ENCODE data around the gene KCNQ1. TPM values are rescaled to one million over a fixed set of nuclear protein-coding genes. Genes with fewer than 3 reads are reported as not detected.

Gene KCNQ1
- total and polyA plus RNA-seq, 2 experiments from 2014 or later: 0.45 to 0.87 TPM

GRCh38 chr11:2586087-2586792 lies 141.4 kb downstream of the KCNQ1 start:
- Histone ChIP-seq H2AFZ (no peak overlapping the region), H3K27ac (ENCODE audit: low read depth) (no peak overlapping the region), H3F3A (replicated peaks; ENCODE audit: low read depth) (no peaks in the 10 kb centered on the region), H3K36me3 (ENCODE audit: insufficient read depth) (no peaks in the 10 kb centered on the region), H4K20me1 (replicated peaks; ENCODE audit: insufficient read depth) (no peaks in the 10 kb centered on the region), H3K4me3 (no peak overlapping the region), H3K4me2 (no peak overlapping the region), H3K4me1 (ENCODE audit: insufficient read depth) (no peaks in the 10 kb centered on the region), H3K9me2 (ENCODE audit: insufficient read depth) (no peaks in the 10 kb centered on the region), H3K27me3 (ENCODE audit: insufficient read depth) (peaks cover 72% of the 10 kb centered on the region), H3K79me2 (replicated peaks; ENCODE audit: insufficient read depth) (no peaks in the 10 kb centered on the region)
- no peak overlapping the region for H3K27ac Mint-ChIP-seq
- H3K27me3 Mint-ChIP-seq (ENCODE audit: insufficient read depth, low read depth, poor library complexity): peaks cover 67% of the 10 kb centered on the region
- no peak for TF ChIP-seq ZNF114 (CRISPR knock-in tag; IDR thresholded peaks at IDR 0.05)
- TF ChIP-seq NANOG (IDR thresholded peaks at IDR 0.05; ENCODE audit: borderline replicate concordance): no peak
- no peak for TF ChIP-seq EZH2phosphoT487 (IDR thresholded peaks at IDR 0.05; ENCODE audit: unreplicated experiment)
- TF ChIP-seq CREB1 (CRISPR knock-in tag; IDR thresholded peaks at IDR 0.05; ENCODE audit: low read depth): no peak
- TF ChIP-seq CTCF (conservative IDR thresholded peaks at IDR 0.05; ENCODE audit: low read depth in 2 of 2): no peak
- TF ChIP-seq EZH2 (IDR thresholded peaks at IDR 0.05; ENCODE audit: low read depth, unreplicated experiment): no peak
- TF ChIP-seq POLR2AphosphoS5 (IDR thresholded peaks at IDR 0.05; ENCODE audit: low read depth): no peak
- no peak for TF ChIP-seq STAT1 (IDR thresholded peaks at IDR 0.05; ENCODE audit: unreplicated experiment)
- no peak for TF ChIP-seq REST (IDR thresholded peaks at IDR 0.05; ENCODE audit: unreplicated experiment)
- no peak for TF ChIP-seq ZNF462 (CRISPR knock-in tag; IDR thresholded peaks at IDR 0.05)
- TF ChIP-seq ZNF331 (CRISPR knock-in tag; IDR thresholded peaks at IDR 0.05; ENCODE audit: low read depth): no peak
- no peak for TF ChIP-seq ETS1 (IDR thresholded peaks at IDR 0.05)
- TF ChIP-seq JUNB (IDR thresholded peaks at IDR 0.05; ENCODE audit: unreplicated experiment): no peak
- no peaks in the 10 kb centered on the region for H3K9me3 Mint-ChIP-seq
- ATAC-seq (no peak), DNase-seq (ENCODE audit: low spot score) (no peak)
- H3K36me3 Mint-ChIP-seq (ENCODE audit: low read depth): no peaks in the 10 kb centered on the region
- no peaks in the 10 kb centered on the region for H3K4me1 Mint-ChIP-seq
- no peak overlapping the region for H3K4me3 Mint-ChIP-seq

Measured in GM23338 (cell line).